Suprapubic skin (tissue), 3 donors: Measurements from ENCODE around the gene IL6ST.

ENCODE experiments used
- CTCF ChIP-seq, 2 donors: fragments of 200-600 bp in 1 of 2; fragments of 450-650 bp in 1 of 2; sonication (generic) in 1 of 2; IDR thresholded peaks; one replicate each; pipeline ENCODE4 v1.5.1; 2016 to 2019; ENCODE audit warnings: antibody characterized with exemption in 2 of 2, mild to moderate bottlenecking in 1 of 2, moderate library complexity in 1 of 2
- EP300 ChIP-seq: sonication (generic); formaldehyde crosslinking; IDR thresholded peaks from one replicate; pipeline ENCODE4 v1.6.1; 2017; ENCODE audit warnings: antibody characterized with exemption
- POLR2A ChIP-seq, 2 donors: fragments of 450-650 bp; IDR thresholded peaks; one replicate each; pipeline ENCODE4 v1.6.1; 2017; ENCODE audit warnings: antibody characterized with exemption in 2 of 2, mild to moderate bottlenecking in 2 of 2, moderate library complexity in 2 of 2

- TF ChIP-seq EP300, result no peak
- no peak for TF ChIP-seq POLR2A (IDR thresholded peaks at IDR 0.05)
- no peak for TF ChIP-seq CTCF (IDR thresholded peaks at IDR 0.05)
Observed at GRCh38 chr5:55915783-55916182, 79.0 kb downstream of the IL6ST start.
